GM18868 (cell line): Measurements from ENCODE around the gene NLRP6.

ENCODE experiments used
- ATAC-seq: cut with Tn5 transposase; IDR thresholded peaks from one replicate; pipeline ENCODE4 v1.9.1; 2021; ENCODE audit warnings: mild to moderate bottlenecking, moderate library complexity; ENCODE audit not compliant: unreplicated experiment

The NLRP6 gene

DNA sequence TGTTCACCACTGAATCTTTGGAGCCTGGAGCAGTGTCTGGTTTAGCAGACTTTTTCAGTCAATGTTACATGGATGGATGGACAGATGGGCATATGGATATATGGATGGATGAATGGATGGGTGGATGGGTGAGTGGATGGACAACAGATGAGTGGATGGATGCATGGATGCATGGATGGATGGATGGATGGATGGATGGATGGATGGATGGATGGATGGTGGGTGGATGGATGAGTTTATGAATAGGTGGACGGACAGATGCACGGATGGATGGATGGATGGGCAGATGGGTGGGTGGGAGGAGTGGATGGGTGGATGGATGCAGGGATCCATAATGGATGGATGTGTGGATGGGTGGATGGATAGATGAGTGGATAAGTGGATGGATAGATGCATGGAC is 22.4 kb upstream of the NLRP6 start:
- no peak for ATAC-seq

DNA sequence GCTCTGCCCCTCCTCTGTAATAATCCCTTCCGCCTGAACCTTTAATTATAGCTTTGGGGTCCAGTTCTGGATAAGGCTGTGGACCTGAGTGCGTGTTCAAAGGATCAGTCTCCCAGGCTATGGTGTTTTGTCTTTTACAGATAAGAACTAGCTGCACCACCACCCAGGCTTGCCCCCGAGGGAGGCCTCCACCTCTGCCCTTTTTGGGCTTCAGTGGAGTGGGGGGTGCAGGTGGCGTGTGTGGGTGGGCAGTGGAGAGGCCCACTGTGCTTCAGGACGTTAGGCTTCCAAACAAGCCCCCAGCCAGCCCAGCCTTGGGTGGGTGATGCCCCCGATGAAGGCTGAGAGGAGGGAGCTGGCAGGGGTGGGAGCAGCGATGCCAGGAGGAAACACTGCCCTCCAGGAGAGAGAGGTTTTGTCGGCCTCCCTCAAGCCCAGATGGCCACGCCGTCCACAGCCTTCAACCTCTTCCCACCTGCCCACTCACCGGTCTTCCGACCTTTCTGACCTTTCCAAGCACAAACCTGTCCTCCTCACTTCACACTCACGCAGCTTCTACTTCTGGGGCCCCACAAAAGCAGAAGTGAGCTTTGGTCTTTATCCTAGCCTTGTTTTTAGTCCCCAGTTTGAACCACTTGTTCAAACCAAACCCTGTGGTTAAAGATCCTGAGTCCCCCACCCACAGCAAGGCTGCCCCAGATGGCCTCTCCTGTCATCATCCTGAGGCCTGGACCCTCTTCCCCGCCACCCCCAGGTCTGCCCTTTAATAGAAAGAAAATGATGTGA is 21.1 kb upstream of the NLRP6 start:
- ATAC-seq = no peak

DNA sequence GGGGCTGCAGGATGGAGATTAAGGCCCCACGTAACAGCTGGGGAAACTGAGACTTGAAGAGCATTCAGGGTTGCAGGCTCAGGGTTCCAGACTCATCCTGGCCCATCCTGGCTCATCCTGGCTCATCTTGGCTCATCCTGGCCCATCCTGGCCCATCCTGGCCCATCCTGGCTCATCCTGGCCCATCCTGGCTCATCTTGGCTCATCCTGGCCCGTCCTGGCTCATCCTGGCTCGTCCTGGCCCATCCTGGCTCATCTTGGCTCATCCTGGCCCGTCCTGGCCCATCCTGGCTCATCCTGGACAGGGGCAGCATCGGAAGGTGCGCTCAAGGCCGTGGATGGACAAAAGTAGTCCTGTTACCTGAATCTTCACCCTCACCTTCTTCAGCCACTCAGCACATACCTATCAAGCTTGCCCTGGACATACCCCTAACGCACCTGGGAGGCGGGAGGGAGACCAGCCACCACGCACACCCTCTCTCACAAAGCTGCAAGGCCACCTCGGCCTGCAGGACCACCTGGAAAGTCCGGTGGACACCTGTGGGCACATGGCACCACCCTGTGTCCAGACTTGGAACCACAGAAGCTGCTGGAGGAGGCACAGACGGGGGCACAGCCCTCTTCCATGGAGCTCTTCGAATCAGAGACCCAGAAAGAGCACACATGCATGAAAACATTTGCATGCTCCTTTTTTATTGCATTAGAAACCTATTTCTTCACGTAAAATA is 20.3 kb upstream of the NLRP6 start:
- no peak for ATAC-seq

DNA sequence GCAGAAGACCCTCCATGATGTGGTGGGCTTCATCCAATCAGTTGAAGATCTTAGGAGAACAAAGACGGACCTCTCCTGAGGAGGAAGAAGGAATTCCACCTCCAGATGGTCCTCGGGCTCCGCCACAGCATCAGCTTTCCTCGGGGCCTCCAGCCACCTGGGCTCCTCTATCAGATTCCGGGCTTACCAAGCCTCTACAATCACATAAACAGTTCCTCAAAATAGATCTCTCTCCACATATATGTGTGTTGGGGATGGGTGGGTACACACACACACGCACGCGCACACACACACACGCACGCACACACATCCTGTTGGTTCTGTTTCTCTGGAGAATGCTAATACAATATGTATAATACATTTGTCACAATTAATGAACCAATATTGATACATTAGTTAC is 18.8 kb upstream of the NLRP6 start:
- no peak for ATAC-seq

DNA sequence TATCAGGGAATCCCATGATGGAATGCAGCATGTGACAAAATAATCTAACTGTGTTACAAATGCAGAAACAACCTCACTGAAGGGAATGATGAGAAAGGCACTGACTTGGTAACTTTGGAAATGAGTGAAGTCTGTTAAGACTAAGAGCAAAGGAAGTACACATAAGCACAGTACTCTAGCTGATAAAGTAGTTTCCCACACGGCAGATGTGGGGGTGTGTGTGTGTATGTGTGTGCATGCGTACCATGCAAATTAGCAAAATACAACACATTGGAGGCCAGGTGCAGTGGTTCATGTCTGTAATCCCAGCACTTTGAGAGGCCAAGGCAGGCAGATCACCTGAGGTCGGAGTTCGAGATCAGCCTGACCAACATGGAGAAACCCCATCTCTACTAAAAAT is 16.6 kb upstream of the NLRP6 start:
- ATAC-seq = no peak

DNA sequence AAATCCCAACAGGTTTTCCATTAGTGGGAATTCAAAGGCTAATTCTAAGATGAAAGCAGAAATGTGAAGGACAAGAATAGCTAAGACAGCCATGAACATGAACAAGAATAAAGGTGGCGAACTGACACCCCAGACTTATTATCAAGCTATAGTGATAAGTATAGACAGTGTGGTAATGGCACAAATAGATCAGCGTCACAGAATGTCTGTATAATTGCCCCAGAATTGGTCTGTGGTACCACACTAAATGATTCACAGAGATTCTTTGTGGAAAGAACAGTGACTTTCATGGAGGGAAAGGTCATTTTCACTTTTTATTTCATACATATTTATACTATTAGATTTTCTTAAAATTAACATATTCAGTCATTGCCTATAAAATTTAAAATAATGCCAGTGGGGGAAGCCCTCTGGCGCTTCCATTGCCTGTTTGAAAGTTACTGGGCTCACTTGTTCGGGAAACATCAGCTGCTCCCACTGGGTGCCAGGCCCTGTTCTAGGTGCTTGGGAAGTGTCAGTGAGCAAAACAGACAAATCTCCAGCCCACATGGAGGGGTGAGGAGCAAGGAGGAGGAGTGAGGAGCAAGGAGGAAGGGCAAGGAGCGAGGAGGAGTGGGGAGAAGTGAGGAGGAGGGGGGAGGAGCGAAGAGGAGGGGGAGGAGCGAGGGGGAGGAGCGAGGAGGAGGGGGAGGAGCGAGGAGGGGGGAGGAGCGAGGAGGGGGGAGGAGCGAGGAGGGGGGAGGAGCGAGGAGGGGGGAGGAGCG is 11.3 kb upstream of the NLRP6 start:
- no peak for ATAC-seq

DNA sequence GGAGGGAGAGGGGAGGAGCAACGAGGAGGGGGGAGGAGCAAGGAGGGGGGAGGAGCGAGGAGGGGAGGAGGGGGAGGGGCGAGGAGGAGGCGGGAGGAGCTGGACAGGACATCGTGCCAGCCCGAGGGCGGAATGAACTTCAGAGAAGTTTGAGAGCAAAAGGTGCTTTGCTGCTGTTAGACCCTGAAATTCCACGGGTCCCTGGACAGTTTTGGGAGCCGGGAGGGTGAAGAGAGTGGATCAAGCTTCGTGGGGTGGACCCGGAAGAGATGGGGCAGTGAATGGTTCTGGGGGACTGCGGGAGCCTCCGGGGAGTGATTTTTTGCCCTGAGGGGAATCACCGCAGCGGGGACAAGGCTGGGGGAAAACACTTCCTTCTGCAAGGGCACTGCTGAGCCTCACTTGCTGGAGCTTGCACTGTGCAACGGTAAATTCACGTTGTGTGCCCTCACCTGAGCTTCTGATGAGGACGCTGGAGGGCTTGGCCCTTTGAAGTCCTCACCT is 10.7 kb upstream of the NLRP6 start:
- no peak for ATAC-seq

DNA sequence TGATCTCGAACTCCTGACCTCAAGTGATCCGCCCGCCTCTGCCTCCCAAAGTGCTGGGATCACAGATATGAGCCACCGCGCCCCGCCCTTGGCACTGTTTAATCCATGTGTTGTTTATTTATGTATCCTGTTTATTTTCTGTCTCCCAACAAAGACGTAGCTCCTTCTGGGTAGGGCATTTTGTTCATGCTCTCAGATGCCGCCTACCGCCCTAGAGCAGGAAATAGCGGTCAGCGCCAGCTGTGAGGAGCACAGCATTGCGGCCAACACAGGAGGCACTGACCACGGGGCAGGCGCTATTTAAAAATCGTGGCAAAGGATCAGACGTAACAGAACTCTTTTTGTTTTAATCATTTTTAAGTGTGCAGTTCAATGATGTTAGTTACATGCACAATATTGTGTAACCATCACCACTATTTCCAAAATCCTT is 9.5 kb upstream of the NLRP6 start:
- ATAC-seq = peak; percentile 38

DNA sequence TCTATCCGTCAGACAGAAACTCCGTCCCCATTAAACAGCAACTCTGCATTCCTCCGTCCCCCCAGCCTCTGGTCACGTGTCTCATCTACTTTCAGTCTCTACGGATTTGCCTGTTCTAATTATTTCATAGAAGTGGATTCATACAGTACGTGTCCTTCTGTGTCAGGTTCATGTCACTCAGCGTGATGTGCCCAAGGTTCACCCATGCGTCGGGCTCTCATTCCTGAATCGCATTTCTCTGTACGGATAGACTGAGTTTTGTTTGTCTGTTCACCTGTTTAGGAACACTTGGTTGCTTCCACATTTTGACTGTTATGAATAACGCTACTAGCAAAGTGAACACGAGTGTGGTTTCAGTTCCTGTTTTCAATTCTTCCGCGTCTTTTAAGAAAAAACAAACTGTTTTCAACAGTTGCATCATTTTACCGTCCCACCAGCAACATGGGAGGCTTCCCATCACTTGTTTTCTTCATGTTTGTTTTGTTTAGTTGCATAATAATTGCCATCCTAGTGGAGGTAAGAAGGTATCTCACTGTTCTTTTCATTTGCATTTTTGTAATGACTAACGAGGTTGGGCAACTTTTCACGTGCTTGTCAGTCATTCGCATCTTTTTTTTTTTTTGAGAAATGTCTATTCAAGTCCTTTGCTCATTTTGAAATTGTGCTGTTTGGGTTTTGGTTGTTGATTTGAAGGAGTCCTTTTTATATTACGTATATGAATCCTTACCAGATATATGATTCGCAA is 8.9 kb upstream of the NLRP6 start:
- peak; percentile 72 for ATAC-seq

DNA sequence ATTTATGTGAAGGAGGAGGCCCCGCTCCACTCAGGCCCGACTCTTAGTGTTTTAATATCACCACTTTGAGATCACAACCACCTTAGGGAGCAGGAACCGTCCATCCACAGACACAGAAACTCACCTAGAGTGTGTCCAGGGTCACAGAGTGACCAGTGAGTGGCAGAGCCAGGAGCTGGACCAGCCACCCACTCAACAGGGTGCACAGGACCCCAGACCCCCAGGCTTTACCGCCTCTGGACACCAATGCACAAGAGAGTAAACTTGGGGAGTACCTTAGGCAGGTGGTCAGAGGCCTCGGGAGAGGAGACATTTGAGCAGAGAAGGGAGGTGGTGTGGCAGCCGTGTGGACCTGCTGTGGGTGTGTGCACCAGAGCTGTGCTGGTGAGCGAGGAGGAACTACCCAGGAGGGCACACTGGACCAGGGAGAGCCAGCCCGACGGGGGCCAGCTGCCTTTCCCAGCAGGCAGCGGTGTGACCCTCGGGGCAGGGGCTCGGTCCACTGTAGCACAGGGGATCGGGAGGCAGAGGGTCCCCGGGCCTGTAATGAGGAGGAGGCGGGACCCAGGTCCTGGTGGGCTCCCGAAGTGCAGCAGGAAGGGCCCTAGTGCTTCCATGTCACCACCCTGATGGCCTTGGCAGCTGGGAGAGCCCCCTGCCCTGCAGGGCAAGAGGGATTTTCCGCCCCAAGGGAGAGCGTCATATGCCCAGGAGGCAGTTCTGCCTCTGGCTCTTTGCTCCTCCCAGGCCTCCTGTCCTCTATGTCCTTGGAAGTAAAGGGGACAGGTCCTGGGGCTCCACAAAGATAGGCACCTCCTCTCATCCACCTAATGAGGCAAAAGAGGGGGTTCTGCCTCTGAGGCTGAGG is 7.5 kb upstream of the NLRP6 start:
- no peak for ATAC-seq

DNA sequence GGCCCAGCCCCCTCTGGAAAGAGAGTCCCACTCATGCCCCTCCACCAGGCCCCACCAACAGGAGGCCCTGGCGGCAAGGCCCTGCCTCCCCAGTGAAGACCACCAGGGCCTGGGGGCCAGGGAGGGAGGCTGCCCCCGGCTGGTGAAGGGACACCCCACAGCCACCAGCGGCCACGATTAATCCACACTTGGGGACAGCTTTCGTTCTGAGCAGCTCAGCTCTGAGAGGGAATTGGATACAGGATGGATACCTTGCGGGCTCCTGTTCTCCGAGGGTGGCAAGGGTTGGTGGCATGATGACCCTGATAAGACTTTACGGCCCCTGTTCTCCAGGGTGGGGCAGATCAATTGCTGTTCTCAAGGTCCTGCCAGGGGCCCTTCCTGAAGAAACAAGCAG is 6.9 kb upstream of the NLRP6 start:
- ATAC-seq = no peak

DNA sequence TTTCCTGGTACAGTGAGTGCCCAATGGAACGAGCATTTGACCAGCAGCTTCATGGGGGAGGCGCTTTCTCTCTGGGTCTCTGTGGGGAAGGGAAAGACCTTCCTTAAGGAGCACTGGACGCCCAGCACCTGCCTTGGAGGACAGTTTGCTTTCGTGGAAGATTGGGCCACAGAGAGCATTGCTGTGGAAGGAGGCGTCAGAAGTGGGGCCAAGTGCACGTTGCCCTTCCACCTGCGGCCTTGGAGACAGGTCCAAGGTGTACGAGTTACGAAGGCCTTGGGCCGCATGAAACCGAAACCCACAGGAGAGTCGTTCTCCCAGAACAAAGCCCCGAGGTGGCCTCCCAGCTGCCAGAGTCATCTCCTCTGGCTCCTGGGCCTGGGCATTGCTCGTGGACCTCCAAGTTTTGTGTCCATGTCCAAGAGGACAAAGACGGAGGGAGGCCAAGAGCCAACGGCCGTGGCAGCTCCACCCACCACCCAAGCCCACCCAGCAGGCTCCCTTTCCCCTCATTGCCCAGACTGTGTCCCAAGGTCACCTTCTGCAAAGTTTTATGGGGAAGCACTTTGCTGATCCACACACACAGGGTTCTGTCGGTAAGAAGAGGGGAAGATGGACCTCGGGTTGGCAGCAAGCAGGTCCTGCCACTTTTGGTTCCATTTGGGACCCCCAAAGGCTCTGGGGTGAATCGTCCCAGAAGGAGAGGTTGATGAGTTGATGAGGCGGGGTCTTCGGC is 5.8 kb upstream of the NLRP6 start:
- no peak for ATAC-seq

DNA sequence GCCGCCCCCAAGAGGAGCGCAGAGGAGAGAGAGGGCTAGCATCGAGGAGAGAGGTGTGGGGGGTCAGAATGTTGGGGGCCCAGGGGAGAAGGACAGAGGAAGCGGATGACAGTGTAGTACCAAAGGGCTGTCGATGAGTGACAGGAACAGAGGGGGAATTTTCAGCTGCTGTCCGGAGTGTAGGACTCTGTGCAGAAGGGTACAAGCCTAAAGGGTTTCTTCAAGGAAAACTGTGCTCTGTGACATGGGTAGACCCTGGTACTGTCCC is 5.3 kb upstream of the NLRP6 start:
- ATAC-seq = no peak

DNA sequence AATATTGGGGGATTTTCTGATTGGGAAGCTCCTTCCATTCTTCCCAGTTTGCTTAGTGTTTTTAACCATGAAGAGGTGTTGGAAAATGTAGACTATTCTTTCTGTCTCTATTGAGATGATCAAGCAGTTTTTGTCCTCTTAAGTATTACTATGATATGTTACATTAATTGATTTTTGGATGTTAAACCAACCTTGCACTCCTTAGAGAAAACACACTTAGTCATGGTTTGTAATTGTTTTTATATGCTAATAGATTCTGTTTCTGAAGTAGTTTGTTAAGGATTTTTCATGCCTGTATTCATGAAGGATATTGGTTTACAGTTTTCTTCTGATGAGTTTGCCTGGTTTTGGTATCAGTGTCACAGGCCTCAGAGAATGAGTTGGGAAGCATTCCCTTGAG is 2.0 kb upstream of the NLRP6 start:
- no peak for ATAC-seq

DNA sequence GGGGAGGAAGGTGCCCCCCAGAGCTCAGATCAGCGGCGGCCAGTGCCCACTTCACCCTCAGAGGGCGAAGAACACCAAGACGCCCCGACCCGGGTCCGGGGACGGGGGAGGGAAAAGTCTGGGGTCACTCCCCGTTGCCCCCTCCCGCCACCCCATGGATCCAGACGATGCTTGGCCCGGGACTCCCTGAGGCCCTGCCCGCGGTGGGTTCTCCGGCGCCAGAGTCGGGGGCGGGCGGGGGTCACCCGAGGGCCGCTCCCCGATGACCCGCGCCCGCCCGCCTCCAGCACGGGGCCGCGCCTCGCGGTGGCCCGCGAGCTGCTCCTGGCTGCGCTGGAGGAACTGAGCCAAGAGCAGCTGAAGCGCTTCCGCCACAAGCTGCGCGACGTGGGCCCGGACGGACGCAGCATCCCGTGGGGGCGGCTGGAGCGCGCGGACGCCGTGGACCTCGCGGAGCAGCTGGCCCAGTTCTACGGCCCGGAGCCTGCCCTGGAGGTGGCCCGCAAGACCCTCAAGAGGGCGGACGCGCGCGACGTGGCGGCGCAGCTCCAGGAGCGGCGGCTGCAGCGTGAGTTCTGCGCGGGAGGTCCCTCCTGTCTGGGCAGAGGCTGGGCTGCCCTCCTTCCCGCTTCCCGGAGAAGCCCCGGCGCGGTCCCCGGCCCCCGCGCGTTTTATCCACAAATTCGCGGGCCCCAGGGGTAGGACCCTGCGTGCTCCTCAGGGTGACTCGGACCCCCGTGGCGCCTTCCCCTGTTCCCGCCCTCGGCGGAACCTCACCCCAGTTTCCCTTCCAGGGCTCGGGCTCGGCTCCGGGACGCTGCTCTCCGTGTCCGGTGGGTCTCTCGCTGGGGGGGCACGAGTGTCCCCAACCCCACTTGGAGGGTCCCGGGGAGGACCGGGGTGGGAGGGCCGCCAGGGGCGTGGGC is 1.1 kb downstream of the NLRP6 start:
- no peak for ATAC-seq

DNA sequence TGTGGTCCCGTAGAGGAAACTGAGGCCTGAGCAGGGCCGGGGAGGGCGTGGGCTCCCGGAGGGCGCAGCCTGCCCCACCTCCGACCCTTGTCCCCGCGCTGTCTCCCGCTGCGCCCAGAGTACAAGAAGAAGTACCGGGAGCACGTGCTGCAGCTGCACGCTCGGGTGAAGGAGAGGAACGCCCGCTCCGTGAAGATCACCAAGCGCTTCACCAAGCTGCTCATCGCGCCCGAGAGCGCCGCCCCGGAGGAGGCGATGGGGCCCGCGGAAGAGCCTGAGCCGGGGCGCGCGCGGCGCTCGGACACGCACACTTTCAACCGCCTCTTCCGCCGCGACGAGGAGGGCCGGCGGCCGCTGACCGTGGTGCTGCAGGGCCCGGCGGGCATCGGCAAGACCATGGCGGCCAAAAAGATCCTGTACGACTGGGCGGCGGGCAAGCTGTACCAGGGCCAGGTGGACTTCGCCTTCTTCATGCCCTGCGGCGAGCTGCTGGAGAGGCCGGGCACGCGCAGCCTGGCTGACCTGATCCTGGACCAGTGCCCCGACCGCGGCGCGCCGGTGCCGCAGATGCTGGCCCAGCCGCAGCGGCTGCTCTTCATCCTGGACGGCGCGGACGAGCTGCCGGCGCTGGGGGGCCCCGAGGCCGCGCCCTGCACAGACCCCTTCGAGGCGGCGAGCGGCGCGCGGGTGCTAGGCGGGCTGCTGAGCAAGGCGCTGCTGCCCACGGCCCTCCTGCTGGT is 1.9 kb downstream of the NLRP6 start:
- no peak for ATAC-seq

DNA sequence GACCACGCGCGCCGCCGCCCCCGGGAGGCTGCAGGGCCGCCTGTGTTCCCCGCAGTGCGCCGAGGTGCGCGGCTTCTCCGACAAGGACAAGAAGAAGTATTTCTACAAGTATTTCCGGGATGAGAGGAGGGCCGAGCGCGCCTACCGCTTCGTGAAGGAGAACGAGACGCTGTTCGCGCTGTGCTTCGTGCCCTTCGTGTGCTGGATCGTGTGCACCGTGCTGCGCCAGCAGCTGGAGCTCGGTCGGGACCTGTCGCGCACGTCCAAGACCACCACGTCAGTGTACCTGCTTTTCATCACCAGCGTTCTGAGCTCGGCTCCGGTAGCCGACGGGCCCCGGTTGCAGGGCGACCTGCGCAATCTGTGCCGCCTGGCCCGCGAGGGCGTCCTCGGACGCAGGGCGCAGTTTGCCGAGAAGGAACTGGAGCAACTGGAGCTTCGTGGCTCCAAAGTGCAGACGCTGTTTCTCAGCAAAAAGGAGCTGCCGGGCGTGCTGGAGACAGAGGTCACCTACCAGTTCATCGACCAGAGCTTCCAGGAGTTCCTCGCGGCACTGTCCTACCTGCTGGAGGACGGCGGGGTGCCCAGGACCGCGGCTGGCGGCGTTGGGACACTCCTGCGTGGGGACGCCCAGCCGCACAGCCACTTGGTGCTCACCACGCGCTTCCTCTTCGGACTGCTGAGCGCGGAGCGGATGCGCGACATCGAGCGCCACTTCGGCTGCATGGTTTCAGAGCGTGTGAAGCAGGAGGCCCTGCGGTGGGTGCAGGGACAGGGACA is 2.7 kb downstream of the NLRP6 start:
- ATAC-seq = no peak
